Nephron progenitor cell (in vitro differentiated cells): Measurements from ENCODE around the gene SLC35F3.

ENCODE experiments used
- DNase-seq: peaks from one replicate; pipeline ENCODE4 v3.0.0; 2021
- H3K27ac Mint-ChIP-seq: 2 replicates; pipeline ENCODE4 v1.8.0; 2021; ENCODE audit warnings: mild to moderate bottlenecking, moderate library complexity, mixed read lengths
- H3K27me3 Mint-ChIP-seq: 2 replicates; pipeline ENCODE4 v1.8.0; 2021; ENCODE audit warnings: mild to moderate bottlenecking, low read depth, mixed read lengths; ENCODE audit not compliant: poor library complexity
- H3K36me3 Mint-ChIP-seq: 2 replicates; pipeline ENCODE4 v1.8.0; 2021; ENCODE audit warnings: low read depth, mixed read lengths
- H3K4me1 Mint-ChIP-seq: 2 replicates; pipeline ENCODE4 v1.8.0; 2021; ENCODE audit warnings: mixed read lengths
- H3K4me3 Mint-ChIP-seq: 2 replicates; pipeline ENCODE4 v1.8.0; 2021; ENCODE audit warnings: mild to moderate bottlenecking, moderate library complexity, mixed read lengths
- H3K9me3 Mint-ChIP-seq: 2 replicates; pipeline ENCODE4 v1.8.0; 2021; ENCODE audit warnings: mild to moderate bottlenecking, moderate library complexity, mixed read lengths
- CTCF ChIP-seq: fragments of 200-600 bp; sonication (generic); IDR thresholded peaks from 2 replicates; pipeline ENCODE4 v1.5.0; 2021; ENCODE audit warnings: antibody characterized with exemption

The SLC35F3 gene

GRCh38 chr1:234188454-234188792, 283.9 kb downstream of the SLC35F3 start:
- DNase-seq: peak; percentile 20
- H3K36me3 Mint-ChIP-seq: no peaks in the 10 kb centered on the region
- peaks cover 10% of the 10 kb centered on the region for H3K27me3 Mint-ChIP-seq
- H3K4me3 Mint-ChIP-seq: no peak overlapping the region
- H3K9me3 Mint-ChIP-seq: peaks cover 56% of the 10 kb centered on the region
- H3K4me1 Mint-ChIP-seq: no peaks in the 10 kb centered on the region
- TF ChIP-seq CTCF: no peak
- no peak overlapping the region for H3K27ac Mint-ChIP-seq

- DNase-seq: no peak
- Mint-ChIP-seq H3K27me3 (peaks cover 16% of the 10 kb centered on the region), H3K36me3 (no peaks in the 10 kb centered on the region), H3K9me3 (peaks cover 25% of the 10 kb centered on the region), H3K27ac (no peak overlapping the region), H3K4me3 (no peak overlapping the region), H3K4me1 (no peaks in the 10 kb centered on the region)
- TF ChIP-seq CTCF: no peak
These were observed 293.4 kb downstream of the SLC35F3 start for GRCh38 chr1:234197839-234198238.

- Mint-ChIP-seq H3K9me3 (peaks cover 16% of the 10 kb centered on the region), H3K4me1 (no peaks in the 10 kb centered on the region), H3K27me3 (peaks cover 16% of the 10 kb centered on the region), H3K4me3 (no peak overlapping the region), H3K27ac (no peak overlapping the region), H3K36me3 (no peaks in the 10 kb centered on the region)
- no peak for DNase-seq
- no peak for TF ChIP-seq CTCF
These were observed 295.1 kb downstream of the SLC35F3 start for GRCh38 chr1:234199476-234200127.

- TF ChIP-seq CTCF: no peak
- Mint-ChIP-seq H3K36me3 (no peaks in the 10 kb centered on the region), H3K27me3 (peaks cover 15% of the 10 kb centered on the region), H3K9me3 (peaks cover 10% of the 10 kb centered on the region), H3K4me3 (no peak overlapping the region), H3K27ac (no peak overlapping the region), H3K4me1 (no peaks in the 10 kb centered on the region)
- no peak for DNase-seq
These were observed 296.1 kb downstream of the SLC35F3 start for GRCh38 chr1:234200566-234200965.

GRCh38 chr1:234201600-234201999, 297.1 kb downstream of the SLC35F3 start:
- Mint-ChIP-seq H3K4me1 (peaks cover 5% of the 10 kb centered on the region), H3K9me3 (peaks cover 10% of the 10 kb centered on the region), H3K27ac (no peak overlapping the region), H3K4me3 (no peak overlapping the region), H3K27me3 (peaks cover 19% of the 10 kb centered on the region), H3K36me3 (no peaks in the 10 kb centered on the region)
- no peak for DNase-seq
- no peak for TF ChIP-seq CTCF

- peaks cover 29% of the 10 kb centered on the region for H3K27me3 Mint-ChIP-seq
These were observed 301.5 kb downstream of the SLC35F3 start for GRCh38 chr1:234205966-234206365.

More at GRCh38 chr1:234205966-234206365, 301.5 kb downstream of the SLC35F3 start:
- Mint-ChIP-seq H3K36me3 (no peaks in the 10 kb centered on the region), H3K4me1 (peaks cover 5% of the 10 kb centered on the region), H3K4me3 (no peak overlapping the region), H3K9me3 (peaks cover 15% of the 10 kb centered on the region), H3K27ac (no peak overlapping the region)
- no peak for DNase-seq
- TF ChIP-seq CTCF: no peak
